Fibroblast of skin of abdomen (primary cell): ENCODE results near the gene OR4F3. TPM values are rescaled to one million over a fixed set of nuclear protein-coding genes. Genes with fewer than 3 reads are reported as not detected.
"Not testable (repeated sequence)": the region's sequence is repeated elsewhere in the genome, so short reads cannot be mapped to it uniquely, and the experiment has no call there.

Source experiments
- DNase-seq: peaks from one replicate; pipeline ENCODE4 v3.0.0-alpha.2; 2013
- polyA plus RNA-seq, 2 experiments: library from polyadenylated mRNA; unstranded; fragments of 120-200 nt; gene quantifications; one replicate each; pipeline ENCODE4 v1.2.1, GENCODE V29; 2013; ENCODE audit not compliant: insufficient read length in 2 of 2

OR4F3 gene
- polyA plus RNA-seq (2013, experiment 1 of 2; ENCODE audit: insufficient read length) = not detected
- not detected for polyA plus RNA-seq (2013, experiment 2 of 2; ENCODE audit: insufficient read length)

GRCh38 chr5:181366968-181367367 is at the start of gene OR4F3:
Gene OR4F3, plus strand, starts transcription at chr5:181367268.
- DNase-seq = not testable (repeated sequence)
